Activated naive CD8-positive, alpha-beta T cell (primary cell): ENCODE data around the gene ZNF473.
A peak's percentile ranks its signal among the peaks of the same experiment; 100 is the strongest.

Experiments used
- H3K27ac Mint-ChIP-seq: one replicate; pipeline ENCODE4 v1.8.0; 2021; ENCODE audit warnings: mixed read lengths
- H3K27me3 Mint-ChIP-seq: one replicate; pipeline ENCODE4 v1.8.0; 2021; ENCODE audit warnings: mixed read lengths
- H3K36me3 Mint-ChIP-seq: one replicate; pipeline ENCODE4 v1.8.0; 2021; ENCODE audit warnings: mixed read lengths
- H3K4me1 Mint-ChIP-seq: one replicate; pipeline ENCODE4 v1.8.0; 2021; ENCODE audit warnings: low read depth, mixed read lengths
- H3K4me3 Mint-ChIP-seq: one replicate; pipeline ENCODE4 v1.8.0; 2021; ENCODE audit warnings: mild to moderate bottlenecking, mixed read lengths
- H3K9me3 Mint-ChIP-seq: one replicate; pipeline ENCODE4 v1.8.0; 2021; ENCODE audit warnings: low read depth, mixed read lengths

ZNF473 gene

DNA sequence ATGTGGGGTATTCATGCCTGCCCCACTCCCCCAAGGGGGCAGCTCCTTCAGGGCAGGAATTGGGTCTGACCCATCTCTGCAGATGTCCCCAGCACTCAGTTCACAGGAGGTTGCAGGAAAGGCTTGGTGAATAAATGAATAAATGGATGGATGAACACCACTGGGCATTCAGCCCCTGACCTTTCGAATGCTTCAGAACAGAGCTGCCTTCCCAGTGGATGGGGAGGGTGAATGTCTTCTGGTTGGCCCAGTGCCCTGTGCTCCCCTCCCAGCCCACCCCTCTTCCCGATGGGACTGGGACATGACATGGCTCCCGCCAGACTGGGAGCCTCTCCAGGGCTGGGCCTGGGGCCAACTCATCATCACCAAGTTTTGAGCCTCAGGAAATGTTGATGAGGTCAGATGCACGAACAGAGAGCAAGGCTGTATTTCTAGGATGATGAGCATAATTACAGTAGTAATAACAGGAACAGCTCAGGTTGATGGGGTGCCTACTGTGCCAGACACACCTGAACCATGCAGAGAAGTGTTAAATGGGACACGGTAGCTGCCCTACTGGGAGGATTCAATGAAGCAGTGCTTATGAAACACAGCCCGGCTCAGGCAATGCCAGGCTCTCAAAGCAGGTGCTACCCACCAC is 26.3 kb upstream of the ZNF473 start:
- Mint-ChIP-seq H3K9me3 (no peaks in the 10 kb centered on the region), H3K27ac (no peak overlapping the region), H3K27me3 (no peaks in the 10 kb centered on the region)

DNA sequence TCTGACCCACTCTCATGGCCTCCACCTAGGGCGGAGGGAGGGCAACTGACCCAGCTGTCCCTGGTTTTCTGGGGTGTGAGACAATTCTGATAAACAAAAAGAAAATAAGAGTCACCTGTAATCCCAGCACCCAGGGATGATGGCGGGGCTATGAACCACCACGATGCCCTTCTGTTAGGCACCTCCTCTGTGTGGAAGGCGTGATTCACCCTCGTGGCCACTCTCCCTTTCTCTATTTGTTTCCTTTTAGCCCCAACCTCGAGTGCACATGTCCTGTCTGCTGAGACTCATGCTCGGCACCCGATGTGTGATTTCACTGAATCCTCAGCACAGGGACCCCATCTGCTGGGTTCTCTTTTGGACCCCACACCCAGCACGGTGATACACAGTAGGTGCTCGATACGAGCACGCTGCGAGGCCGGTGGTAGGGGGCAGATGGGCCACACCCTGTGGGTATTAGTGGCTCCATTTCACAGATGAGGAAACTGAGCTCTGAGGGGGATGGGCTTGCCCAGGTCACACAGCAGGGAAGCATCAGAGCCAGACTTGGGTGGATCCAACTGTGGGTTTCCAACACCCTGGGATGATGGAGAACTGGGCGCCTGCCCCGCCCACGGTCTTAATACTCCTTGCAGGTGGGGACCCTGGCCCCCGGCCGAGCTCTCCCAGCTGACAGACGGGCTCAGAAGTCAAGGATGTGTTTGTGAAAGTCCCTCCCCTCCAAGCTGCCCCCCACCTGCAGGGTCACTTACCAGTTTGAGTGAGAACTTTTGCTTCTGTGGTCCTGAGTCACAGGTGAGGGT is 25.6 kb upstream of the ZNF473 start:
- H3K9me3 Mint-ChIP-seq = no peaks in the 10 kb centered on the region
- H3K4me1 Mint-ChIP-seq = peaks cover 13% of the 10 kb centered on the region
- H3K4me3 Mint-ChIP-seq = no peak overlapping the region
- peaks cover 7% of the 10 kb centered on the region for H3K36me3 Mint-ChIP-seq
- no peaks in the 10 kb centered on the region for H3K27me3 Mint-ChIP-seq
- H3K27ac Mint-ChIP-seq = no peak overlapping the region

More for the DNA sequence above, 26.3 kb upstream of the ZNF473 start:
- Mint-ChIP-seq H3K4me3 (no peak overlapping the region), H3K36me3 (peaks cover 7% of the 10 kb centered on the region), H3K4me1 (peaks cover 10% of the 10 kb centered on the region)

DNA sequence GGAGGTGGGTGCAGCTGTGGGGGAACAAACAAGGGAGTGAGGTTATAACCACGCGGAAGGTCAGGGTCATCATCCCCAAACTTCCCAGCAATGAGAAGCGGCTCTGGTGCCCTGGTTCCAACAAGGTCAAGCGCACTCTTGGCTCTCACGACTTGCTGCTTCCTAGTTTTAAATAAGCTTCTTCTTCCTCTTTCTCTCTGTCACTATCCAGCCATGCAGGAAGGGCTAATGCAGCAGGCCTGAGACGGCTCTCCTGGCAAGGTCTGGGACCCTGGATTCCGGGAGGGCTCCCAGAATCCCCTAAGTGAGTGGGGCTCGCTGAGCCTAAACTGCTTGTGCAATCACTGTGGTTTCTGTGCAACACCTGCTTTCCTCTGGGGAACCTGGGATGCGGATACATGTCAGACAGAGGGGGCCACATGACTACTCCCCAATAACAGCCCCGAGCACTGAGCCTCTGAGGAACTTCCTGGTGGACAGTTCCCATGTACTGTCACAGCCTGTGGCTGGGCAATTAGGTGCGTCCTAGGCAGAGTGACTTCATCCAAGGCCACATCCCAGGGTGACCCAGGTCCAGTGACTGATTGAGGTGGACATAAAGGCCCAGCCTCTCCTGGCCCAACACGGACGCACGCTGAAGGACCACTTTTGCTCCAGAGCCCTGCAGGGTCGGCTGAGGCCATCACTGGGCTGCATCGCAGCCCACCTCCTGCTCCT is 24.8 kb upstream of the ZNF473 start:
- peaks cover 7% of the 10 kb centered on the region for H3K36me3 Mint-ChIP-seq
- H3K9me3 Mint-ChIP-seq = no peaks in the 10 kb centered on the region
- H3K27me3 Mint-ChIP-seq = no peaks in the 10 kb centered on the region
- H3K27ac Mint-ChIP-seq = no peak overlapping the region
- H3K4me1 Mint-ChIP-seq = peaks cover 13% of the 10 kb centered on the region
- no peak overlapping the region for H3K4me3 Mint-ChIP-seq

DNA sequence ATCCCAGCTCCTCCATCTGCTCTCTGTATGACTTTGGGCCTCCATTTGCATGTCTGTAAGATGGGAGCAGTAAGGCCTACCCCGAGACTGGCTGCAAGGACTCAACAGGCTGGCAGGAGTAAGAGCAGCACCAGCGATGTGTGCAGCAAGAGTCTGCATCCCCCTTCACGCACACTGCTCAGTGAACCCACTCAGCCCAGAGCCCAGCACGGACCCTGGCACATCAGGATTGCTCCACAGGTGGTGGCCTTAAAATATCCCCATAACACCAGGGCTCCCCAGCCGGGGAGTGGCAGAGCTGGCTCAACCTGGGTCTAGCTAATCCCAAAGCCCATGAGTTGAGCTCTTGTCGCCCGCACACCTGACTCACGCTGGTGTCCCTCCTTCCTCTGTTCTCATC is 24.0 kb upstream of the ZNF473 start:
- Mint-ChIP-seq H3K9me3 (no peaks in the 10 kb centered on the region), H3K27me3 (no peaks in the 10 kb centered on the region), H3K4me1 (peaks cover 13% of the 10 kb centered on the region), H3K4me3 (no peak overlapping the region), H3K27ac (no peak overlapping the region), H3K36me3 (peaks cover 8% of the 10 kb centered on the region)

DNA sequence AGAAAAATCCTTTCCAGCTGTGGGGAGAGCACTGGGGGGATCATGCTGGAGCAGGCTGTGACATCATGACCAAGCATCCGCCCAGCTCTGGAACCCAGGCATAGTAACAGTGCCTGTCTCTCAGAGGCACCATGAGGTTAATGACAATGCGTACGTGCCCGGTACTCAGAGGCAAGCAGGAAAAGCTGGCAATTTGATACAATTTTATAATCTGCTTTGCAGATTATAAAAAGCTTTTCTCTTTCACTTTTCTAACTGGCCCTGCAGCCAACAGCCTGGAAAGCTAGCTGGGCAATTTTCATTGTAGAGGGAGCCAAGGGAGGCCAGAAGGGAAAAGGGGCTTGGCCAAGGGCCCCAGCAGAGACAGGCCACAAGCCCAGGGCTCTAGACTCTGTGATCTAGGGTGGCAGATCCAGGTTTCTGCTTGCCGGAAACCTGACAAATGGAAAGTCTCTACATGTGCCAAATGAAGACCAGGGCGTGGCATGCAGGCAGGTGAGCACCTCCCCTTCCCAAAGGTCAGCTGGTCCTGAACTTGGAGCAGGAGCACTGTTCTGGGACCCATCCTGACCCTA is 23.3 kb upstream of the ZNF473 start:
- Mint-ChIP-seq H3K4me1 (peaks cover 13% of the 10 kb centered on the region), H3K27ac (no peak overlapping the region), H3K36me3 (peaks cover 10% of the 10 kb centered on the region), H3K4me3 (no peak overlapping the region), H3K9me3 (no peaks in the 10 kb centered on the region), H3K27me3 (no peaks in the 10 kb centered on the region)

DNA sequence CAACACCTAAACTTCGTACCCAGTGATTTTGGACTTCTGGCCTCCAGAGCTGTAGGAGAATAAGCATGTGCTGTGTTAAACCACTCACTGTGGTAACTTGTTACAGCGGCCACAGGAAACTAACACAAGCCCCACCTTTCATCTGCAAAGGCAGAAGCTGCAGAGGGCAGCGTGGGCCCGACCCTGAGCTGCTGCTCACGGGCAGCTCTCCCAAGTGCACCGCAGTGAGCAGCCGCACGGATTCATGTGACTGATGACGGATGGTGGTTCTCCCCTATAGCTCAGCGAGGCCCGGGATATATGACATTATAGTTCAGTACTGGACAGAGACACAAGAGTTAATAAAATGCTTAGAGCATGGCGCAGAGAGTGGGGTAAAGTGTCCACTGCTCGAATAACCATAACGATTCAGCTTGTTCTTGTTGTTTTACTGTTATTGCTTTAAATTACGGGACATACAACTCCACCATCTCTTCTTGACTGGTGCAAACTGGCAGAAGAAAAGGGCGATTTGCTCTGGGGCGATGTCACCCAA is 22.5 kb upstream of the ZNF473 start:
- H3K27ac Mint-ChIP-seq = no peak overlapping the region
- H3K27me3 Mint-ChIP-seq = no peaks in the 10 kb centered on the region
- H3K36me3 Mint-ChIP-seq = peaks cover 7% of the 10 kb centered on the region
- H3K9me3 Mint-ChIP-seq = no peaks in the 10 kb centered on the region
- no peak overlapping the region for H3K4me3 Mint-ChIP-seq
- H3K4me1 Mint-ChIP-seq = peaks cover 13% of the 10 kb centered on the region

DNA sequence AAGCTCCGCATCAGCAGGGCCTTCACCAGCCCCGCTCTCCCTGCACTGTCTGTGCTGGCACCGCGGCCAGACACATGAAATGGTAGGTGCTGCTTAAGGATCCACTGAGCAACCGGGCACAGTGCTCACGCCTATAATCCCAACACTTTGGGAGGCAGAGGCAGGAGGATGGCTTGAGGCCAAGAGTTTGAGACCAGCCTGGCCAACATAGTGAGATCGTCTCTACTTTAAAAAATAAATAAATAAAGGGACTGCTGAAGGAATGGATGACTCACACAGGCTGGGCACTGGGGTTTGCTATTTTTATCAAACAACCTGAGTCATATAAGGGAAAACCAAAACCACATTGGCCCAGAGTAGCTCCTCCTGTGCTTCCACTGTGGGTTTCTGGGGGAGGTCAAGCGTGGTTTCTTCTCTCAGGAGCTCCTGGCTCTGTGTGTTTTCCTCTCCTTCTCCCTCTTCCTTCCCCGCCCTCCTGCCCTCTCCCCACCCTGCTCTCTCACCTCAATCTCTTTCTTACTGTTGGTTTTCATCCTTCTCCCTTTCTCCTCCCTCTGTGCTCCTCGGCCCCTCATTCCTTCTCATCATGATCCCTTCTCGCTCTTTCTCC is 21.9 kb upstream of the ZNF473 start:
- H3K4me1 Mint-ChIP-seq = peaks cover 13% of the 10 kb centered on the region
- H3K36me3 Mint-ChIP-seq = peaks cover 7% of the 10 kb centered on the region
- no peaks in the 10 kb centered on the region for H3K9me3 Mint-ChIP-seq
- peak overlapping the region; percentile 41 for H3K27ac Mint-ChIP-seq
- peak overlapping the region; percentile 35 for H3K4me3 Mint-ChIP-seq
- H3K27me3 Mint-ChIP-seq = no peaks in the 10 kb centered on the region

DNA sequence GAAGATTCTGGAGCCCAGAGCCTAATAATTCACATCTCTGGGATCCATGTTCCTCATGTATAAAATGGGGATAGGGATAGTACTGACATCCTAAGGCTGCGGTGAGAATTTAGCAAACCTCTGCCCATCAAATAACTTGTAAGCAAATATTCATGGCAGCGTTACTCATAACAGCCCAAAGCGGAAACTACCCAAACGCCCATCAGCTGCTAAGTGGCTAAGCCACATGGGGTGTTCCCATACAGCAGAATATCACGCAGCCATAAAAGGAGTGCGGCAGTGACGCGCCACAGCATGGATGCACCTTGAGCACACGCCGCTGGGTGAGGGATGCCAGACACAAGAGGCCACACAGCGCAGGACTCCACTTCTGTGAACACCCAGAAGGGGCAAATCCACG is 20.4 kb upstream of the ZNF473 start:
- H3K27me3 Mint-ChIP-seq = no peaks in the 10 kb centered on the region
- H3K4me3 Mint-ChIP-seq = no peak overlapping the region
- peaks cover 7% of the 10 kb centered on the region for H3K36me3 Mint-ChIP-seq
- H3K9me3 Mint-ChIP-seq = no peaks in the 10 kb centered on the region
- peaks cover 13% of the 10 kb centered on the region for H3K4me1 Mint-ChIP-seq
- no peak overlapping the region for H3K27ac Mint-ChIP-seq

DNA sequence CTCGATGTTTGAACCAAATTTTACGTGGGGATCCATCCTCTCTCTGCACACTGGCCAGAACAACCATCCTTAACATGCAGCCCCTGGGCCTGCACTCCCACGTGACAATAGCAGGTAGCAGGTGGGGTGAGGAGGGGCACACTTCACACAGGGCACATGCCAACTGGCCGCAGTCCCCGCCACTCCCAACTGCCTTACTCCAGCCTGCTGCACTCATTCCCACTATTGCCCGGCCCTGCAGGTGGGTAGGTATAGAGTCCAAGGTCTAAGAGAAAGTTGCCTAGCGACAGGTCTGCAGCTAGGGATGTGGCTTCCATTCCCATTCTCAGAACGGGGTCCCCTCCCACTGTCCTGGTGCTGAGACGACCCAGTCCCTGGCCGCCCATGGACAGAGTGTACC is 18.6 kb upstream of the ZNF473 start:
- H3K27ac Mint-ChIP-seq = no peak overlapping the region
- H3K36me3 Mint-ChIP-seq = peaks cover 7% of the 10 kb centered on the region
- no peak overlapping the region for H3K4me3 Mint-ChIP-seq
- peaks cover 13% of the 10 kb centered on the region for H3K4me1 Mint-ChIP-seq
- H3K9me3 Mint-ChIP-seq = no peaks in the 10 kb centered on the region
- H3K27me3 Mint-ChIP-seq = no peaks in the 10 kb centered on the region

DNA sequence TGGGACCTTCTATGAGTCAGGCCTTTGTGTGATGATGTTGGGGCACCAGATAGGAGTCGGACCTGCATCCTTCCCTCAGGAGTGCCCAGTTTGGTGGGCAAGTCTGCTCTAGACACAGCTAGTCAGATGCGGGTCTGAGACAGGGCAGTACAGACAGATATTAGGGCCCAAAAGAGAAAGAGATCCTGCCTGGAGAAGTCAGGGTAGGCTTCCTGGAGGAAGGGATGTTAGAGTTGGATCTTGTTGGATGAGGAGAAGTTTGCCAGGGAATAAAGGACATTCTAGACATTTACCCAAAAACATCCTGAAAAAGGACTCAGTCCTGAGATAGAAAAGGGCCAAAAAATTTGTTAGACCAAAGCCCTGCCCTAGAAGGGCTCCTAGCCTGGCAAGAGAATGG is 17.9 kb upstream of the ZNF473 start:
- no peak overlapping the region for H3K4me3 Mint-ChIP-seq
- peaks cover 13% of the 10 kb centered on the region for H3K4me1 Mint-ChIP-seq
- H3K27ac Mint-ChIP-seq = no peak overlapping the region
- H3K9me3 Mint-ChIP-seq = no peaks in the 10 kb centered on the region
- H3K27me3 Mint-ChIP-seq = no peaks in the 10 kb centered on the region
- peaks cover 7% of the 10 kb centered on the region for H3K36me3 Mint-ChIP-seq

DNA sequence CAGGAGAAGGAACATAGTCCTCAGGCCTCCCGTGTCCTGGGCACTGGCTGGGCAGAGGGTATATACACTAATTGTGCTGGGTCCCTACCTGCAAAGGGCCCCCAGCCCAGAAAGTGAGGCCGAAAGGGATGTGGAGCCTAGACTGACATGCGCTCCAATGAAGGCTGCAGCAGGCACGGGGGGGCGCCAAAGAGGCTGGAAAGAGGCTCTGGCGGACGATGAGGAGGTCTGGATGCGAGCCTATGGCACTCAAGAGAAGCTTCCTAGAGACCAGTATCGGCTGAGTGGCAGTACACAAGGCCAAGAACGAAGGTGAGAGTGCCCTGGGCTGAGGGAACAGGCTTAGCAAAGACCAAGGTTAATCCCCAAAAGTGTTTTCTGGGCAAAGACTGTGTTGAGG is 17.3 kb upstream of the ZNF473 start:
- H3K27ac Mint-ChIP-seq = no peak overlapping the region
- peaks cover 7% of the 10 kb centered on the region for H3K36me3 Mint-ChIP-seq
- no peaks in the 10 kb centered on the region for H3K27me3 Mint-ChIP-seq
- peaks cover 13% of the 10 kb centered on the region for H3K4me1 Mint-ChIP-seq
- no peaks in the 10 kb centered on the region for H3K9me3 Mint-ChIP-seq
- no peak overlapping the region for H3K4me3 Mint-ChIP-seq

DNA sequence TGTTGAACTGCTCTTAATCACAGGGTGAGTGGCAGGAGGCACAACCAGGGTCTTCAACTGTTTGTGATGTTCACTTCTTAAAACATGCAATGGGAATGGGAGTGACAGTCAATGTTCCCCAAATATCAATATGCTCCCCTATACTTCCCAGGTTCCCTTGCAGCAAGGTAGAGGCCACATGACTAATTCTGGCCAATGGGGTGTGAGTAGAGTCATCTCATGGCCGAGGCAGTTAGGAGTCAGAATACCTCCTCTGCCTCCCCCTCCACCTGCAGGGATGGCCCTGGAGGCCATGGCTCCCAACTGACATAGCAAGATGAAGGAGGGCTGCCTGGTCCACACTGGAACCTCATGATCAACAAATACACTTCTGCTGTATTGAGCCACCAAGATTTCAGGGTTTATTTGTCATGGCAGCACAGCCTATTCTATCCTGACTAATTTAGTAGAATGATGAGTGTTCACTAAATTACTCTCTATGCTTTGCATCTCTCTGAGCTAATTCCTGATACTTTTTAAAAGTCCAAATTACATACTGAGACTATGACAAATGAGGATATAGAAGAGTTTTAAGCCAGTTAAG is 9.5 kb upstream of the ZNF473 start:
- H3K27me3 Mint-ChIP-seq = no peaks in the 10 kb centered on the region

DNA sequence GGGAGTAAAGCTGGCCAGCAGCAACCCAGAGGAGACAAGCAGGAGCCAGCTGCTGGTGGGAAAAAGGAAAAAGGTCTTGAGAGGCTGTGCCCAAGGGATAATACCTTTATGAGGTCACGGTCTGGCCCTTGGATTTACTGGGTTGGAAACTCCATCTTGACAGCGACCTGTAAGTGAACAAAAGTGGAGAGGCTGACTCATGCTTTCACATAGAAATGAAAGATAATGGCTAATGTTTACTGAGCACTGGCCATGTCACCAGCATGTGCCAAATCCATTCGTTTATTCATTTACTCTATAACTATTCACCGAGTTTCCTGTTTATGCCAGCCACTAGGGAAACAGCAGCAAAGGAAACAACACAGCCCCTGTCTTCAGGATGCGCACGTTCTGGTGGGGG is 5.3 kb upstream of the ZNF473 start:
- H3K4me3 Mint-ChIP-seq = no peak overlapping the region
- H3K27ac Mint-ChIP-seq = peak overlapping the region; percentile 64
- peaks cover 7% of the 10 kb centered on the region for H3K36me3 Mint-ChIP-seq
- H3K27me3 Mint-ChIP-seq = no peaks in the 10 kb centered on the region
- H3K9me3 Mint-ChIP-seq = no peaks in the 10 kb centered on the region
- peaks cover 31% of the 10 kb centered on the region for H3K4me1 Mint-ChIP-seq

More for the DNA sequence above, 9.5 kb upstream of the ZNF473 start:
- no peaks in the 10 kb centered on the region for H3K9me3 Mint-ChIP-seq
- peaks cover 8% of the 10 kb centered on the region for H3K4me1 Mint-ChIP-seq
- no peak overlapping the region for H3K27ac Mint-ChIP-seq
- no peak overlapping the region for H3K4me3 Mint-ChIP-seq
- peaks cover 14% of the 10 kb centered on the region for H3K36me3 Mint-ChIP-seq

DNA sequence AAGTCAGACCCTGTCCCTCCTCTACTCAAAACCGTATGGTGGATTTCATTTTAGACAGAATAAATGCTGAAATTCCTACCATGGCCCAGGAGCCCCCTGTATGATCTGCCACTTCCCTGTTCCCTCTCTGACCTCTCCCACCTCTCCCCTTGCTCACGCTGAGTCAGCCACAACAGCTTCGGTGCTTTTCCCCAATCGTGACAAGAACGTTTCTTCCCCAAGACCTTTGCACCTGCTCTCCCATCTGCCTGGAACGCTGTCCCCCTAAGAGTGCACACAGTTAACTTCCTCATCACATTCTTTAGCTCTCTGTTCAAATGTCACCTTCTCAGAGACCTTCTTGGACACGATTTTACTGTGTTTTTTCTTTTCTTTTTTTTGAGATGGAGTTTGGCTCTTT is 3.0 kb upstream of the ZNF473 start:
- Mint-ChIP-seq H3K27ac (peak overlapping the region; percentile 28), H3K36me3 (peaks cover 7% of the 10 kb centered on the region), H3K9me3 (no peaks in the 10 kb centered on the region), H3K27me3 (no peaks in the 10 kb centered on the region), H3K4me1 (peaks cover 47% of the 10 kb centered on the region), H3K4me3 (peak overlapping the region; percentile 32)
